ENCODE measurements around the gene MVB12B.

MVB12B gene

GRCh38 chr9:126527109-126527825 is 200.6 kb downstream of the MVB12B start:
- TF ChIP-seq SIN3A (IDR thresholded peaks at IDR 0.05; ENCODE audit: borderline replicate concordance, insufficient read depth, low read length): no peak
- no peak for TF ChIP-seq FOXP2 (optimal IDR thresholded peaks at IDR 0.05; ENCODE audit: borderline replicate concordance, extremely low read depth, extremely low read length, insufficient read depth)
- no peak for TF ChIP-seq TAF1 (IDR thresholded peaks at IDR 0.05; ENCODE audit: borderline replicate concordance, insufficient read depth, low read length)
- TF ChIP-seq POLR2AphosphoS5 (IDR thresholded peaks at IDR 0.05; ENCODE audit: low read depth, low read length): no peak
- TF ChIP-seq REST (IDR thresholded peaks at IDR 0.05; ENCODE audit: insufficient read depth in 1 of 2, low read depth in 2 of 2, low read length in 2 of 2): no peak

- TF ChIP-seq SIN3A (IDR thresholded peaks at IDR 0.05; ENCODE audit: borderline replicate concordance, insufficient read depth, low read length) (no peak), TAF1 (IDR thresholded peaks at IDR 0.05; ENCODE audit: borderline replicate concordance, insufficient read depth, low read length) (no peak), POLR2AphosphoS5 (IDR thresholded peaks at IDR 0.05; ENCODE audit: low read depth, low read length) (no peak), REST (IDR thresholded peaks at IDR 0.05; ENCODE audit: insufficient read depth in 1 of 2, low read depth in 2 of 2, low read length in 2 of 2) (no peak), FOXP2 (optimal IDR thresholded peaks at IDR 0.05; ENCODE audit: borderline replicate concordance, extremely low read depth, extremely low read length, insufficient read depth) (no peak)
Measured at GRCh38 chr9:126528111-126528510, 201.5 kb downstream of the MVB12B start.

DNA sequence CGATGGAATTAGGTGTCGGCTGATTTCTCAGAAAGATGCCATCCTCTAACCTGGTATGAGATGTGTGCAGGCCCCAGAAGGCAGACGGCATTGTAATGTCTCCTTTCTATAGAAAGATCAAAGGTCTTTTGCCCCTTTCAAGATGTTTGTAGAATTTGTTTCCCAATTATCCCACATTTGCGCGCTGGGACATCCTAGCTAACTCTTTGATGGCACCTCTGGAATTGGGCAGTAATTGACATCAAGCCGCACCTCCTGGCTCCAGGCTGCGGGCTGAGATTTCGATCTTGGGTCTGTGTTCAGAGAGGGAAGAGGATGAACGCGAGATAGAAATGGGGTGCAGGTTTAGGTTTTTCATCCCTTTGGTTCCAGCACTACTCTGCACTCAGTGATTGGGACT is 202.3 kb downstream of the MVB12B start:
- TF ChIP-seq REST (IDR thresholded peaks at IDR 0.05; ENCODE audit: insufficient read depth in 1 of 2, low read depth in 2 of 2, low read length in 2 of 2) (no peak), SIN3A (IDR thresholded peaks at IDR 0.05; ENCODE audit: borderline replicate concordance, insufficient read depth, low read length) (no peak), POLR2AphosphoS5 (IDR thresholded peaks at IDR 0.05; ENCODE audit: low read depth, low read length) (no peak), TAF1 (IDR thresholded peaks at IDR 0.05; ENCODE audit: borderline replicate concordance, insufficient read depth, low read length) (no peak), FOXP2 (optimal IDR thresholded peaks at IDR 0.05; ENCODE audit: borderline replicate concordance, extremely low read depth, extremely low read length, insufficient read depth) (no peak)

DNA sequence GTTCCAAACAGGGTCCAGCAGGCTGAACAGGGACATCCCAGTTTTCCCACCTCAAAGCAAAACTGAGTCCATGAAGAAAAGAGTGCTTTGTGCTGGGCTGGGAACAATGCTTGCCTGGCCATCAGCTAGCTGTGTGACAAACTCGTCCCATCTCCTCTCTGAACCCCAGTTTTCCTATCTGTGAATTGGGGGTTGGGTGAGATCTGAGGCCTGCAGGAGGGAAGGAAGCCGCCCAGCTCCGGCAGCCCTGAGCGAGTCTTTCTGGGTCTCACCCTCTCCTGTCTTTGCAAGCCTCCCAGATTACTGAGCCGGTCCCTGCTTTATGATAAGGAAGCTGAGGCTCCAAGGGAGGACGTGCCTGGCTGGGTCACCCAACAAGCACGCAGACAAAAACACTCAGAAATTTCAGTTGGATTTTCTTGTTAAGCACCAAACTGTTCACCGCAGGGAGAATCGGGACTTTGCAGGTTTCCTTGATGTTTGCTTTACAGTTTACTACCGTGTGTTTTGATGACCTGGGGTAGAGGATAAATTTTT is 204.5 kb downstream of the MVB12B start:
- no peak for TF ChIP-seq TAF1 (IDR thresholded peaks at IDR 0.05; ENCODE audit: borderline replicate concordance, insufficient read depth, low read length)
- TF ChIP-seq REST (IDR thresholded peaks at IDR 0.05; ENCODE audit: insufficient read depth in 1 of 2, low read depth in 2 of 2, low read length in 2 of 2): no peak
- no peak for TF ChIP-seq SIN3A (IDR thresholded peaks at IDR 0.05; ENCODE audit: borderline replicate concordance, insufficient read depth, low read length)
- no peak for TF ChIP-seq FOXP2 (optimal IDR thresholded peaks at IDR 0.05; ENCODE audit: borderline replicate concordance, extremely low read depth, extremely low read length, insufficient read depth)
- no peak for TF ChIP-seq POLR2AphosphoS5 (IDR thresholded peaks at IDR 0.05; ENCODE audit: low read depth, low read length)

Data from PFSK-1 (cell line).